Measurements from ENCODE around the gene PTPRT.

GRCh38 chr20:42164121-42164890 is 1025.4 kb downstream of the PTPRT start:
- TF ChIP-seq CTCF (conservative IDR thresholded peaks at IDR 0.05 in 1 of 2, IDR thresholded peaks at IDR 0.05 in 1 of 2; ENCODE audit: low read depth in 1 of 2, low read length in 2 of 2) (no peak), EZH2 (IDR thresholded peaks at IDR 0.05; ENCODE audit: low read length, missing control alignments) (no peak)
